ENCODE measurements around the gene TMEM163. TPM values are rescaled to one million over a fixed set of nuclear protein-coding genes. Genes with fewer than 3 reads are reported as not detected.

The TMEM163 gene
- polyA plus RNA-seq, 1 donor = 0.39 TPM

- Histone ChIP-seq H3K9me3 (ENCODE audit: control insufficient read depth, low read depth, low read length) (no peaks in the 10 kb centered on the region), H3K36me3 (ENCODE audit: control insufficient read depth, insufficient read depth, low read length) (no peaks in the 10 kb centered on the region), H3K27ac (ENCODE audit: low read length) (no peak overlapping the region), H3K27me3 (ENCODE audit: control insufficient read depth, insufficient read depth, low read length) (peaks cover 58% of the 10 kb centered on the region), H3K4me1 (ENCODE audit: control insufficient read depth, insufficient read depth, low read length) (peaks cover 5% of the 10 kb centered on the region), H3K4me3 (ENCODE audit: low read length) (no peak overlapping the region)
- no CpG with 5 or more reads among the region's 11 CpGs for whole genome bisulfite sequencing (ENCODE audit: insufficient coverage, low lambda C conversion rate)
- DNase-seq = no peak
These were observed 5.6 kb downstream of the TMEM163 start for GRCh38 chr2:134713176-134713575.

GRCh38 chr2:134712736-134713135, 6.1 kb downstream of the TMEM163 start:
- H3K4me3 ChIP-seq (ENCODE audit: low read length) = no peak overlapping the region
- H3K27ac ChIP-seq (ENCODE audit: low read length) = no peak overlapping the region
- H3K4me1 ChIP-seq (ENCODE audit: control insufficient read depth, insufficient read depth, low read length) = peaks cover 3% of the 10 kb centered on the region
- no peak for DNase-seq
- no peaks in the 10 kb centered on the region for H3K36me3 ChIP-seq (ENCODE audit: control insufficient read depth, insufficient read depth, low read length)
- H3K9me3 ChIP-seq (ENCODE audit: control insufficient read depth, low read depth, low read length) = no peaks in the 10 kb centered on the region
- peaks cover 54% of the 10 kb centered on the region for H3K27me3 ChIP-seq (ENCODE audit: control insufficient read depth, insufficient read depth, low read length)
- WGBS (ENCODE audit: insufficient coverage, low lambda C conversion rate) = no CpG with 5 or more reads among the region's 4 CpGs

GRCh38 chr2:134712299-134712698, 6.5 kb downstream of the TMEM163 start:
- Histone ChIP-seq H3K9me3 (ENCODE audit: control insufficient read depth, low read depth, low read length) (no peaks in the 10 kb centered on the region), H3K36me3 (ENCODE audit: control insufficient read depth, insufficient read depth, low read length) (no peaks in the 10 kb centered on the region), H3K27ac (ENCODE audit: low read length) (no peak overlapping the region), H3K27me3 (ENCODE audit: control insufficient read depth, insufficient read depth, low read length) (peaks cover 50% of the 10 kb centered on the region), H3K4me1 (ENCODE audit: control insufficient read depth, insufficient read depth, low read length) (no peaks in the 10 kb centered on the region), H3K4me3 (ENCODE audit: low read length) (no peak overlapping the region)
- WGBS (ENCODE audit: insufficient coverage, low lambda C conversion rate) = no CpG with 5 or more reads among the region's 3 CpGs
- DNase-seq = no peak

GRCh38 chr2:134711692-134712091, 7.1 kb downstream of the TMEM163 start:
- Histone ChIP-seq H3K27me3 (ENCODE audit: control insufficient read depth, insufficient read depth, low read length) (peaks cover 44% of the 10 kb centered on the region), H3K4me1 (ENCODE audit: control insufficient read depth, insufficient read depth, low read length) (no peaks in the 10 kb centered on the region)

GRCh38 chr2:134707330-134707676, 11.5 kb downstream of the TMEM163 start:
- Histone ChIP-seq H3K36me3 (ENCODE audit: control insufficient read depth, insufficient read depth, low read length) (no peaks in the 10 kb centered on the region), H3K27ac (ENCODE audit: low read length) (no peak overlapping the region), H3K9me3 (ENCODE audit: control insufficient read depth, low read depth, low read length) (no peaks in the 10 kb centered on the region), H3K27me3 (ENCODE audit: control insufficient read depth, insufficient read depth, low read length) (peaks cover 14% of the 10 kb centered on the region), H3K4me1 (ENCODE audit: control insufficient read depth, insufficient read depth, low read length) (no peaks in the 10 kb centered on the region), H3K4me3 (ENCODE audit: low read length) (no peak overlapping the region)
- DNase-seq = no peak
- WGBS (ENCODE audit: insufficient coverage, low lambda C conversion rate) = no CpG with 5 or more reads among the region's 5 CpGs

More at GRCh38 chr2:134711692-134712091, 7.1 kb downstream of the TMEM163 start:
- Histone ChIP-seq H3K4me3 (ENCODE audit: low read length) (no peak overlapping the region), H3K27ac (ENCODE audit: low read length) (no peak overlapping the region), H3K9me3 (ENCODE audit: control insufficient read depth, low read depth, low read length) (no peaks in the 10 kb centered on the region), H3K36me3 (ENCODE audit: control insufficient read depth, insufficient read depth, low read length) (no peaks in the 10 kb centered on the region)
- 43% methylated on average over 1 of the region's 3 CpGs for WGBS (ENCODE audit: insufficient coverage, low lambda C conversion rate)
- no peak for DNase-seq

GRCh38 chr2:134706587-134707329, 12.0 kb downstream of the TMEM163 start:
- no peak for DNase-seq
- no CpG with 5 or more reads among the region's 18 CpGs for WGBS (ENCODE audit: insufficient coverage, low lambda C conversion rate)
- Histone ChIP-seq H3K4me1 (ENCODE audit: control insufficient read depth, insufficient read depth, low read length) (no peaks in the 10 kb centered on the region), H3K9me3 (ENCODE audit: control insufficient read depth, low read depth, low read length) (no peaks in the 10 kb centered on the region), H3K27ac (ENCODE audit: low read length) (no peak overlapping the region), H3K36me3 (ENCODE audit: control insufficient read depth, insufficient read depth, low read length) (no peaks in the 10 kb centered on the region), H3K27me3 (ENCODE audit: control insufficient read depth, insufficient read depth, low read length) (peaks cover 15% of the 10 kb centered on the region), H3K4me3 (ENCODE audit: low read length) (no peak overlapping the region)

- no peak for DNase-seq
- WGBS (ENCODE audit: insufficient coverage, low lambda C conversion rate) = no CpG with 5 or more reads among the region's 21 CpGs
- H3K4me1 ChIP-seq (ENCODE audit: control insufficient read depth, insufficient read depth, low read length) = no peaks in the 10 kb centered on the region
- no peak overlapping the region for H3K4me3 ChIP-seq (ENCODE audit: low read length)
- no peaks in the 10 kb centered on the region for H3K9me3 ChIP-seq (ENCODE audit: control insufficient read depth, low read depth, low read length)
- H3K27ac ChIP-seq (ENCODE audit: low read length) = no peak overlapping the region
- H3K27me3 ChIP-seq (ENCODE audit: control insufficient read depth, insufficient read depth, low read length) = peaks cover 16% of the 10 kb centered on the region
- no peaks in the 10 kb centered on the region for H3K36me3 ChIP-seq (ENCODE audit: control insufficient read depth, insufficient read depth, low read length)
These were observed 12.8 kb downstream of the TMEM163 start for GRCh38 chr2:134705861-134706586.

GRCh38 chr2:134704173-134704572, 14.6 kb downstream of the TMEM163 start:
- no peaks in the 10 kb centered on the region for H3K36me3 ChIP-seq (ENCODE audit: control insufficient read depth, insufficient read depth, low read length)
- peaks cover 11% of the 10 kb centered on the region for H3K27me3 ChIP-seq (ENCODE audit: control insufficient read depth, insufficient read depth, low read length)
- no peak overlapping the region for H3K4me3 ChIP-seq (ENCODE audit: low read length)
- H3K9me3 ChIP-seq (ENCODE audit: control insufficient read depth, low read depth, low read length) = no peaks in the 10 kb centered on the region
- WGBS (ENCODE audit: insufficient coverage, low lambda C conversion rate) = no CpG with 5 or more reads among the region's 4 CpGs
- no peaks in the 10 kb centered on the region for H3K4me1 ChIP-seq (ENCODE audit: control insufficient read depth, insufficient read depth, low read length)
- H3K27ac ChIP-seq (ENCODE audit: low read length) = no peak overlapping the region
- DNase-seq = no peak

- no peaks in the 10 kb centered on the region for H3K9me3 ChIP-seq (ENCODE audit: control insufficient read depth, low read depth, low read length)
- 63% methylated on average over 1 of the region's 1 CpG for WGBS (ENCODE audit: insufficient coverage, low lambda C conversion rate)
- H3K4me1 ChIP-seq (ENCODE audit: control insufficient read depth, insufficient read depth, low read length) = no peaks in the 10 kb centered on the region
- no peak for DNase-seq
- no peaks in the 10 kb centered on the region for H3K36me3 ChIP-seq (ENCODE audit: control insufficient read depth, insufficient read depth, low read length)
- no peak overlapping the region for H3K4me3 ChIP-seq (ENCODE audit: low read length)
- H3K27ac ChIP-seq (ENCODE audit: low read length) = no peak overlapping the region
- peaks cover 11% of the 10 kb centered on the region for H3K27me3 ChIP-seq (ENCODE audit: control insufficient read depth, insufficient read depth, low read length)
These were observed 15.4 kb downstream of the TMEM163 start for GRCh38 chr2:134703426-134703825.

- no peaks in the 10 kb centered on the region for H3K4me1 ChIP-seq (ENCODE audit: control insufficient read depth, insufficient read depth, low read length)
These were observed 18.1 kb downstream of the TMEM163 start for GRCh38 chr2:134700730-134701129.

GRCh38 chr2:134694411-134694810, 24.4 kb downstream of the TMEM163 start:
- Histone ChIP-seq H3K4me3 (ENCODE audit: low read length) (no peak overlapping the region), H3K36me3 (ENCODE audit: control insufficient read depth, insufficient read depth, low read length) (no peaks in the 10 kb centered on the region), H3K27ac (ENCODE audit: low read length) (no peak overlapping the region), H3K27me3 (ENCODE audit: control insufficient read depth, insufficient read depth, low read length) (no peaks in the 10 kb centered on the region), H3K4me1 (ENCODE audit: control insufficient read depth, insufficient read depth, low read length) (no peaks in the 10 kb centered on the region), H3K9me3 (ENCODE audit: control insufficient read depth, low read depth, low read length) (no peaks in the 10 kb centered on the region)
- DNase-seq = no peak

More at GRCh38 chr2:134700730-134701129, 18.1 kb downstream of the TMEM163 start:
- H3K27ac ChIP-seq (ENCODE audit: low read length) = no peak overlapping the region
- no peaks in the 10 kb centered on the region for H3K36me3 ChIP-seq (ENCODE audit: control insufficient read depth, insufficient read depth, low read length)
- 96% methylated on average over 3 of the region's 5 CpGs for WGBS (ENCODE audit: insufficient coverage, low lambda C conversion rate)
- no peaks in the 10 kb centered on the region for H3K9me3 ChIP-seq (ENCODE audit: control insufficient read depth, low read depth, low read length)
- DNase-seq = no peak
- H3K4me3 ChIP-seq (ENCODE audit: low read length) = no peak overlapping the region
- H3K27me3 ChIP-seq (ENCODE audit: control insufficient read depth, insufficient read depth, low read length) = peaks cover 8% of the 10 kb centered on the region
